Right renal pelvis (tissue), 4 donors: ENCODE data around the gene L3MBTL4. TPM values are rescaled to one million over a fixed set of nuclear protein-coding genes. Genes with fewer than 3 reads are reported as not detected.
"Not testable (repeated sequence)": the region's sequence is repeated elsewhere in the genome, so short reads cannot be mapped to it uniquely, and the experiment has no call there.

ENCODE experiments used
- DNase-seq, 4 donors: peaks; one replicate each; pipeline ENCODE4 v3.0.0-alpha.2; 2013; ENCODE audit warnings: low read depth in 4 of 4, low spot score in 3 of 4, missing footprints in 1 of 4
- polyA plus RNA-seq, 4 donors: library from polyadenylated mRNA; unstranded; fragments of 120-200 nt; gene quantifications; one replicate each; pipeline ENCODE4 v1.2.1, GENCODE V29; 2013; ENCODE audit not compliant: insufficient read length in 4 of 4

Gene L3MBTL4
- polyA plus RNA-seq, 4 donors = 5.0 to 6.2 (median 5.2) TPM

- not testable (repeated sequence) for DNase-seq
These were observed 279.7 kb downstream of the L3MBTL4 start for GRCh38 chr18:6135029-6135428.

GRCh38 chr18:6132751-6133368, 281.9 kb downstream of the L3MBTL4 start:
- DNase-seq = no peak

GRCh38 chr18:6120820-6121279, 293.9 kb downstream of the L3MBTL4 start:
- DNase-seq = no peak

- no peak for DNase-seq
These were observed 294.9 kb downstream of the L3MBTL4 start for GRCh38 chr18:6119761-6120160.

GRCh38 chr18:6118080-6118479, 296.6 kb downstream of the L3MBTL4 start:
- DNase-seq = no peak

- no peak for DNase-seq
These were observed 299.0 kb downstream of the L3MBTL4 start for GRCh38 chr18:6115710-6116109.

- no peak for DNase-seq
These were observed 301.1 kb downstream of the L3MBTL4 start for GRCh38 chr18:6113650-6114049.

GRCh38 chr18:6111726-6112125, 303.0 kb downstream of the L3MBTL4 start:
- no peak for DNase-seq

GRCh38 chr18:6109743-6110142, 305.0 kb downstream of the L3MBTL4 start:
- no peak for DNase-seq

- no peak for DNase-seq
These were observed 306.9 kb downstream of the L3MBTL4 start for GRCh38 chr18:6107794-6108193.

- no peak for DNase-seq
These were observed 308.5 kb downstream of the L3MBTL4 start for GRCh38 chr18:6106091-6106685.

GRCh38 chr18:6103741-6104140, 311.0 kb downstream of the L3MBTL4 start:
- DNase-seq = no peak

GRCh38 chr18:6096730-6097129, 318.0 kb downstream of the L3MBTL4 start:
- no peak for DNase-seq

- DNase-seq = no peak
These were observed 326.3 kb downstream of the L3MBTL4 start for GRCh38 chr18:6088432-6088831.

- no peak for DNase-seq
These were observed 328.0 kb downstream of the L3MBTL4 start for GRCh38 chr18:6086731-6087130.

GRCh38 chr18:6079406-6079805, 335.3 kb downstream of the L3MBTL4 start:
- DNase-seq = no peak

GRCh38 chr18:6078877-6079276, 335.8 kb downstream of the L3MBTL4 start:
- DNase-seq = no peak

GRCh38 chr18:6072423-6072822, 342.3 kb downstream of the L3MBTL4 start:
- DNase-seq = not testable (repeated sequence)

- DNase-seq = no peak
These were observed 345.2 kb downstream of the L3MBTL4 start for GRCh38 chr18:6069539-6069938.

GRCh38 chr18:6069103-6069502, 345.6 kb downstream of the L3MBTL4 start:
- DNase-seq = no peak

GRCh38 chr18:6060149-6060548, 354.6 kb downstream of the L3MBTL4 start:
- no peak for DNase-seq

GRCh38 chr18:6059551-6059950, 355.2 kb downstream of the L3MBTL4 start:
- DNase-seq = no peak
